HCT116 (cell line): ENCODE data around the gene SLFNL1.

Source experiments
- CTCF ChIP-seq, 3 experiments: fragments of 200-600 bp in 1 of 3; sonication (generic) in 1 of 3; IDR thresholded peaks in 2 of 3; conservative IDR thresholded peaks in 1 of 3; 2 replicates each; pipeline ENCODE4 v1.5.1; 2012 to 2017; ENCODE audit warnings: low read depth in 2 of 3, low read length in 2 of 3, antibody characterized with exemption in 1 of 3, borderline replicate concordance in 1 of 3, control low read depth in 1 of 3, mild to moderate bottlenecking in 1 of 3, mixed read lengths in 1 of 3, mixed run types in 1 of 3, moderate library complexity in 1 of 3; ENCODE audit not compliant: insufficient read depth in 1 of 3
- POLR2A ChIP-seq: IDR thresholded peaks from 2 replicates; pipeline ENCODE4 v1.7.0; 2011; ENCODE audit warnings: borderline replicate concordance; ENCODE audit not compliant: insufficient read depth, insufficient read length; ENCODE audit errors: extremely low read depth
- POLR2AphosphoS5 ChIP-seq: IDR thresholded peaks from 2 replicates; pipeline ENCODE4 v1.6.1; 2011; ENCODE audit warnings: mild to moderate bottlenecking, low read depth, low read length, moderate library complexity
- RAD21 ChIP-seq: IDR thresholded peaks from 2 replicates; pipeline ENCODE4 v1.6.1; 2012; ENCODE audit warnings: low read depth, mild to moderate bottlenecking
- SRF ChIP-seq: IDR thresholded peaks from 2 replicates; pipeline ENCODE4 v1.6.1; 2012; ENCODE audit warnings: low read depth

DNA sequence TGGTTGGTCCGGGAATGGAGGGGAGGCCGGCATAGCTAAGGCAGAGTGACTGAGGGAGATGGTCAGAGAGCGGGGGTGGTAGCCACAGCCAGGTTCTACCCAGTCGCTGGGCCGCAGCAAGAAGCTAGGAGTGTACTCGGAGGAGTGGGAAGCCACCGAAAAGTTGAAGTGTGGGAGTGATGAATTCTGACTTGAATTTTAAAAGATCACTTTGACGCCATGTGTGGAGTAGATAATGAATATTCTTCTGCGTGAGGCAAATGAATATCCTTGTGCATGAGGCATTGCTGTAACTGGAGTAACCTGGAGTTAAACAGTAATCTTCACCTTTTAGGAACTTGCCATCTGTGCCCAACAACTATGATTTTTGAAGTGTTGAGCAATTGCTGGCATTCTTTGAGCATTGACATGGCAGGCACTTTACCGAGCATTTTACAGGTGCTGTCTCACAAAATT is 35.2 kb downstream of the SLFNL1 start:
- no peak for TF ChIP-seq POLR2AphosphoS5
- no peak for TF ChIP-seq RAD21
- no peak for TF ChIP-seq CTCF (IDR thresholded peaks at IDR 0.05 in 2 of 3, conservative IDR thresholded peaks at IDR 0.05 in 1 of 3; ENCODE audit: borderline replicate concordance in 1 of 3, insufficient read depth in 1 of 3, low read depth in 2 of 3, low read length in 2 of 3)
- no peak for TF ChIP-seq POLR2A
- TF ChIP-seq SRF: no peak
